Measurements from ENCODE around the gene VPS50.
"Not testable (repeated sequence)": the region's sequence is repeated elsewhere in the genome, so short reads cannot be mapped to it uniquely, and the experiment has no call there.

The VPS50 gene

DNA sequence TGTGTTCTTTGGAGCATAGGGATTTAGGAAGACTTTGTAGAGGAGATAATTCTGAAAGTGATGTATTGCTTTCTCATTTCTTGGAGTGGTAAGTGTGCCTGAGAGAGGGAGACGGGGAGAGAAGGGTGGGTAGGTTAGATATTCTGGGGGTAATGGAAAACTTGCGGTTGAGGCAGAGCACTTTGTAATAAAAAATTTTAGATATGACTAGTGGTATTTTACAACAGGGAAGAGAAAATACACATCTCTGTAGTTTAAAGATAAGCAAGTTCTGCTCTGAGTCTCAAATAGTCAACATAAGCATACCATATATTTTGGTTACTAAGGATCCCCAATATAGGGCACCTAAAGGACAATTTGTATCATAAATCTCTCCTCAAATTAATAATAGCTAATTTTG is 6.6 kb downstream of the VPS50 start:
- no peak for DNase-seq (ENCODE audit: low spot score)

GRCh38 chr7:93239824-93240223 is 7.7 kb downstream of the VPS50 start:
- no peak for DNase-seq (ENCODE audit: low spot score)

DNA sequence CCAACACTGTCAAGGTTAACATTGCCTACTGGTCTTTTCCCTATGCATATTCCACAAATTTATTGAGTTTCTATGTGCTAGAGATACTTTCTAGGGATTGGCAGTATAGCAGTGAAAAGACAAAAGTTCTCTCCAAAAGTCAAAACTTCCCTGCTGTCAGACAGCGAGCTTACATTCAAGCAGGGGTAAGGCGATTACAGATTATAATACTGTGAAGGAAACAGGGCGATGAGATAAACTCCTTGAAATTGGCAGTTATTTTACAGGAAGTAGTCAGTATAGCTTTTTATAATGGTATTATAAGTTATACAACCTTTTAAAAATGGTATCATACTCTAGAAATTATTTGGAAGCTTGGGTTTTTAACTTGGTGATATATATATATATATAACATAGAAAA is 9.9 kb downstream of the VPS50 start:
- DNase-seq (ENCODE audit: low spot score), result no peak

GRCh38 chr7:93245525-93246432 is 13.6 kb downstream of the VPS50 start:
- DNase-seq (ENCODE audit: low spot score), result peak; percentile 41

DNA sequence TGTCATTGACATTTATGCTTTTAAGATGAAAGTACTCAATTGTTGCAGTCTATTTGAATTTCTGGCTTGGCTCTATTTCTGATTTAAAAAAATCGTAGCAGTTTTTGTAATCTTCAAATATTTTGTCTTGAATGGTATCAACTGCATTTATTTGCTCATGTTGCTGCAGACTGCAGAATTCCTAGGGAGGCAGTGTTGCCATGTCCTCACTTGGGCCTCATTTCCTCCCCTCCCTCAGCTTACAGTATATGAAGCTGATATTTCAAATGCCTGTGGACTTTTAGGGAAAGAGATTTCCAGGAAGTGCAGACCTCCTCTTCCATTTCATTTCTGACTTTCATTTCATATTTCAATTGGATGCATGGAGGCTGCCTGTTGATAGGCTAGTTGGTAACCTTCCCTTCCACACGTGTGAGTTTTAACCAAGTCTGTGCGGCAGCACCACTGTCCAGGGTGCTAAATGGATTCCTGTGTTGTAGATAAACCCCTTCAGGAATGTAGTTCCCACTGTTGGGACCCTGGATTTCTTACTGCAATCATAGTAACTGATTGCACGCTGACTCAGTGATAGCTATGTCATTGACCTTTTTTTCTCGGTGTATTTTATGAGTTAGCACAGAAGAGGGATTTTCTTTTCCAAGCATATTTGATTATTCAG is 17.5 kb downstream of the VPS50 start:
- peak; percentile 14 for DNase-seq (ENCODE audit: low spot score)

DNA sequence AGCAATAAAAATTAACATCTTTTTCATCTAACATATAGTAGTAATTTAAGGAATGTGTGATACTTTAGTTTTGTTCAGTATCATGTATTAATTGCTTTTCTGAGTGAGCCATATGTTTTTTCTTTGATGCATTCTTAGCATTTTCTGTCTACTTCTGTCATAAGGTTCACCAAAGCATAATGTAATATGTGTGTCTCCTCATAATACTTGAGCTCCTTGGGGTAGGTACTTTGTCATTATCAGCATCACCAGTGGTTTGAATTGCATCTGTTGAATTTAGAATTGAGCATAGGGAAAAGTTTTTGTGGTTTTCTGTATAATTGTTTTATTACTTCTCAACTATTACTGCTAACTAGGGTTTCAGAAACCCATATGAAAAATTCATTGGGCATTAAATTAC is 26.5 kb downstream of the VPS50 start:
- no peak for DNase-seq (ENCODE audit: low spot score)

GRCh38 chr7:93262535-93262934 is 30.4 kb downstream of the VPS50 start:
- no peak for DNase-seq (ENCODE audit: low spot score)

DNA sequence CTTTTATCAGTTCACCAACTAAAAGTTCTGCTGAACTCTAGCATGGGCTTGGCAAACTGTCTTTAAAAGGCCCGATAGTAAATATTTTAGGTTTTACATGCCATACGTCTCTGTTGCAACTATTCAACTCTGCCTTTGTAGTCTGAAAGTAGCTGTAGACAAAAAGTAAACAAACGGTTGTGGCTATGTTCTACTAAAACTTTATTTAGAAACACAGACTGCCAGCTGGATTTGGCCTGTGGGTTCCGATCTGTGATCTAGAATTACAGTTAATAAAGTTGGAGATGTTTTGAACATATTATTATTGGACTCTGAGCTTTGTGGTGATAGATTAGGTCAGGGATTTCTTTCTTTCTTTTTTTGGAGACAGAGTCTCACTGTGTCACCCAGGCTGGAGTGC is 33.1 kb downstream of the VPS50 start:
- no peak for DNase-seq (ENCODE audit: low spot score)

GRCh38 chr7:93279541-93279940 is 47.4 kb downstream of the VPS50 start:
- DNase-seq (ENCODE audit: low spot score), result no peak

- no peak for DNase-seq (ENCODE audit: low spot score)
These were observed 52.7 kb downstream of the VPS50 start for GRCh38 chr7:93284908-93285307.

DNA sequence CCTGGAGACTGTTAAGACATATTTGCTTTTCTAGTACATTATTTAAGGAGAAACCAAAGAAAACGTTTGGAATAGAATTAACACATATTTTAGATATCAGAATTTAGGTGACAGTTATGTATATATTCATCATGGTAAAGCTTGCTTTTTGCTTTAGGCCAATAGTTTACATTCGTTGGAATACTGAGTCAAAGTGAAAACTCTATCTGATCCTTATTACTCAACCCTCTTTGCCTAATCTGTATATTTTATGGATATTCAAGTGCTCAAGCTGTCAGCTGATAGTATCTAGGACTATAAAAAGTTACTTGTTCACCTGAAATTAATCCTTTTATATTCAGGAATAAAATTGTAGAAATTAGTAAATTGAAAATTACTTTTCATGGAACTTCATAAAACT is 61.1 kb downstream of the VPS50 start:
- DNase-seq (ENCODE audit: low spot score), result no peak

DNA sequence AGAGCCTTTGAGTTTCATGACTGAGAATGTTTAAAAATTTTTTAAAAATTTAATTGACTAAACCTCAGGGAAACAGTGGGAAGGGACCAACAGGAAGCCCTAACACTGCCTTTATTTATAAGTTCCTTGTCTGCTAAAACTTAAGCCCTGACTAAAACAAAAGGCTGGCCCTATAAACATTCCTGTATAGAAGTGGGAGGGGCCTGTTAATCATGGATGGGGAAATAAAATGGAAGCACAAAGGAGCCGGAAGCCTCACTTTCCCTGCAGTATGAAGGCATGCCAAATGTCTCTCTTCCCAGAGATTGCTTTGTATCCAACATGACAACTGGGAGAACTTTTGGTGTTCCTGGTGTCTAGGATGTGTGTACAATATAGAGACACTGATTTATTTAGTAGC is 66.0 kb downstream of the VPS50 start:
- DNase-seq (ENCODE audit: low spot score), result no peak

GRCh38 chr7:93298671-93299070 is 66.5 kb downstream of the VPS50 start:
- DNase-seq (ENCODE audit: low spot score), result no peak

DNA sequence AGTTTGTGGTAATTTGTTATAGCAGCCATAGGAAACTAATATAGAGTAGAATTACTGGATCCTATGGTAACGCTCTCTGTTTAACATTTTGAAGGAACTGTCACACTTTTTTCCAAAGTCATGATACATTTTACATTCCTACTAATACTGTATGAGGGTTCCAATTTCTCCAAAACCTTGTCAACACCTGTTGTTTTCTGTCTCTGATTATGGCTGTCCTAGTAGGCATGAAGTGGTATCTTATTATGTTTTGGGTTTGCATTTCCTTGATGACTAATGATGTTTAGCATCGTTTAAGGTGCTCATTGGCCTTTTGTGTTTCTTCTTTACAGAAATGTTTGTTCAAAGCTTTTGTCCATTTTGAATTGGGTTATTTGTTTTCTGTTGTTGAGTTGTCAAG is 69.6 kb downstream of the VPS50 start:
- no peak for DNase-seq (ENCODE audit: low spot score)

DNA sequence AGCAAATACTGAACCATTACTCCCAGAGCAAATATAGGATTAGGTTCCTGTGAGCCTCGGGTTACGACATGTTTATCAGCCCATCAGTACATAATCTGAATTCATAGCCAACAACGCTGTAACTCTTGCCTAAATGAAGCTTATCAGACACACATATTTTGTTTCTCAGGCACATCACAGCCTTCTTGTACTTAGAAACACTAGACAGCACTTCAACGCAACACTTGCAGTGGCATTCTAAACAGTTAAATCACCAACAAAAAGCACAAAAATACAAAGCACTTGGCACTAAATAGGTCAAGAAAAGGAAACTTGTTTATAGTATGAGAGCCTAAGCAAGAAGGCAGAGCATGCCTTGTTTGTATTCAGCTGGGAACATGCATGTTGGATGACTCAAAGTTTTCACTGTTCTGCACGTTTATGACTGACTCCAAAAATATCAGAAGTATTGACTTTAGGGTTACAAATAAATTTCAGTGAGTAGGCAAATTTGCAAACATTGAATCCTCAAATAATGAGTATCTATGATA is 75.0 kb downstream of the VPS50 start:
- DNase-seq (ENCODE audit: low spot score), result peak; percentile 19

DNA sequence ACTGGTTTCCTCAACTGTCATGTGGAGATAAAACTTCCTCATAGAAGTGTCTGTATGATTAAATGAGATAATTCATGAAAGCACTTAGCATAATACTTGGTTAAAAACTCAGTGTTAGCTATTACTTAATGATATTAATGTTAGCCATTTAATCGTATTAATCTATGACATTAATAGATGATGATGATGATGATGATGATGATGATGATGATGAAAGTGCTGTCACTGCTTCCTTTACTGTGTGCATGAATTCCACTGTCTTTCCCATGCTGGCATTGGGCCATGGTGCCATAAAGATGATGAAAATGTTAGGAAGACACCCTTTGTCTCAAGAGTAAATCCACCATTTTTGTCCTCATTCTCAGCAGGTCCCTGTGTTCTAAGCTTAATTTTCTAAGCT is 75.8 kb downstream of the VPS50 start:
- no peak for DNase-seq (ENCODE audit: low spot score)

DNA sequence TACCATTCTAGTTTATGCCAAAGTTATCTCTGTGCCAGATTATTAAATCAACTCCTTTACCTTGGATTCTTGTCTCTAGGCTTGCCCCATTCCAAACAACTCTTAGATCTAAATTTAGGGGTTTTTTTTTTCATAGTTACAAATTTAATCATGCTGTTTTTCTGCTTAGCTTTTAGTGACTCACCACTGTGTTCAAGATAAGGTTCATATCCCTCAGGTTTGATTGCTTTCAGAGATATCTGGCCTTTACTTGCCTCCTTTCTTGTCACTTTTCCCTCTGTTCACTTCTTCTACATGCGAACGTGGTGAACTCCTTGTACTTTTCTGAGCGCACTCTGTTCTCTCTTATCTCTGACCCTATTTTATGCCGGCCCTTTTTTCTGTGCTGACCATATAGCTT is 78.2 kb downstream of the VPS50 start:
- no peak for DNase-seq (ENCODE audit: low spot score)

GRCh38 chr7:93314449-93314848 is 82.3 kb downstream of the VPS50 start:
- DNase-seq (ENCODE audit: low spot score), result no peak

- DNase-seq (ENCODE audit: low spot score), result no peak
These were observed 83.7 kb downstream of the VPS50 start for GRCh38 chr7:93315896-93316295.

DNA sequence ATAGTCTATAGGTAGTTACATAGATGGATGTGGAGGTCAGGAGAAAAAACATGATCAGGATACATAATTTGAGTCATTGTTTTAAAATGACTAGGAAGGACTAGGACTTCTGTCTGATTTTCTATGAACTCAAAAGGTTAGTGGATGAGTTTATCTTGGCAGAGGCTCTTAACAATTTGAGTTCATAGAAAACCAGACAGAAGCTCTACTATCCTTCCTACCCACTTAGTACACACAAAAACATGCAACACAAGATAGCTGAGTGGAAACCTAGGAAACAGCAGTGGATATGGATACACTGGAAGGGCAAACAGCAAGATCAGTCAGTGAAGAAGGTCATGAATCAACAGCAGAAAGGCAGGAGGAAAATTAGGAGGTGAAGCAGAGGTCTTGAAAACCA is 84.6 kb downstream of the VPS50 start:
- no peak for DNase-seq (ENCODE audit: low spot score)

DNA sequence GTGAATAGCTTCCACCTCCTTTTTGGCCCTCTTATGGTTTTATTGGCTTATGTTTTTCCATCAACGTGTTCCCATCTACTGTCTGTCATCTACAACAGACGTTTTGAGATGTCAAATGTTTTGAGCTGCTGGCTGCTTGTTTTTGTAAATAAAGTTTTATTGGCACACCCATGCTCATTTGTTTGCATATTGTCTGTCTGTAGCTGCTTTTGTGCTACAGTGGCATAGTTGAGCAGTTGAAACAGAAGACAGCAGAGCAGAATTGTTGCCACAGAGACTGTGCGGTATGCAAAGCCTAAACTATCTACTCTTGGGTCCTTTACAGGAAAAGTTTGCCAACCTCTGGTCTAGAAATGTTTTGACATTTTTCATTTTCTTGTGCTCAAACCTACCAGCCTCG is 88.7 kb downstream of the VPS50 start:
- DNase-seq (ENCODE audit: low spot score), result no peak

GRCh38 chr7:93326291-93326690 is 94.1 kb downstream of the VPS50 start:
- DNase-seq (ENCODE audit: low spot score), result not testable (repeated sequence)

DNA sequence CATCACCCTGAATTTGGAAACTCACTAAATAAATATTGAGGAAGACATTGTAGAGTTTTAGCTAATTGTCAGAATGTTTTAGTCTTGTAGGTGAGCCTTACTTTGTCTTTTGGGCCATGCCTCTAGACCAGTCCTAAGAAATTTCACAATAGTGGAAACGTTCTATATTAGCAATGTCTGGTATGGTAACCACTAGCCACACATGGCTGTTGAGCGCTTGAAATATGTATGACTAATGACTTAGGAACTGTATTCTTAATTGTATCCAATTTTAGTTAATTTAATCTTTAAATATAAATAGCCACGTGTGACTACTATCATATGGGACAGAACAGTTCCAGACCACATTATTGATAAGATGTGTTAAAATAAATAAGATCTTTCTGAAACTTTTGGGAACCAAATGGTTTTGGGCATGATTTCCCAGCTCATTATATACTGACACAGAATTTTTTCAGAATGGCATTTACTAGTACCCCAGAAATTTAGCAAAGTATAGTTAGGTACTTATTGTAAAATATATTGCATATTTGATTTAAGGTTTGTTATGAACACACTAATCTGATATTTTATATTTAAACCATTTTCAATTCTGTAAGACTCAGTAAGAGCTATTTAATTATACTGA is 95.0 kb downstream of the VPS50 start:
- DNase-seq (ENCODE audit: low spot score), result peak; percentile 63
